Parathyroid adenoma (tissue), 2 donors: ENCODE data around the gene PHAX.
"Not testable (repeated sequence)": the region's sequence is repeated elsewhere in the genome, so short reads cannot be mapped to it uniquely, and the experiment has no call there.

Experiments used
- H2AFZ ChIP-seq: fragments of 300-600 bp; sonication (generic); one replicate; pipeline ENCODE4 v1.7.0; 2017; ENCODE audit warnings: antibody characterized with exemption, mild to moderate bottlenecking
- H3K27ac ChIP-seq: fragments of 300-600 bp; sonication (generic); one replicate; pipeline ENCODE4 v1.7.0; 2017
- H3K27me3 ChIP-seq: fragments of 300-600 bp; sonication (generic); one replicate; pipeline ENCODE4 v1.7.0; 2017; ENCODE audit warnings: low read length; ENCODE audit not compliant: control insufficient read depth, insufficient read depth
- H3K36me3 ChIP-seq: fragments of 300-600 bp; sonication (generic); one replicate; pipeline ENCODE4 v1.7.0; 2017; ENCODE audit warnings: low read length; ENCODE audit not compliant: control insufficient read depth, insufficient read depth
- H3K4me1 ChIP-seq: fragments of 300-600 bp; sonication (generic); one replicate; pipeline ENCODE4 v1.7.0; 2017; ENCODE audit warnings: control low read depth
- H3K4me2 ChIP-seq: fragments of 300-600 bp; sonication (generic); one replicate; pipeline ENCODE4 v1.7.0; 2017; ENCODE audit warnings: low read length
- H3K4me3 ChIP-seq: fragments of 300-600 bp; sonication (generic); one replicate; pipeline ENCODE4 v1.7.0; 2017; ENCODE audit warnings: low read depth, low read length
- H3K79me2 ChIP-seq: fragments of 300-600 bp; sonication (generic); one replicate; pipeline ENCODE4 v1.7.0; 2017; ENCODE audit warnings: control low read depth
- H3K9ac ChIP-seq: fragments of 300-600 bp; sonication (generic); one replicate; pipeline ENCODE4 v1.7.0; 2017; ENCODE audit warnings: mild to moderate bottlenecking
- H3K9me3 ChIP-seq: fragments of 300-600 bp; sonication (generic); one replicate; pipeline ENCODE4 v1.7.0; 2017; ENCODE audit warnings: low read length; ENCODE audit not compliant: control insufficient read depth
- CTCF ChIP-seq: fragments of 300-600 bp; sonication (generic); IDR thresholded peaks from one replicate; pipeline ENCODE4 v1.7.0; 2017; ENCODE audit warnings: antibody characterized with exemption, mild to moderate bottlenecking
- donor health status: primary hyperparathyroidism.

Gene PHAX

GRCh38 chr5:126600631-126601511, at the start of gene PHAX:
Gene PHAX, plus strand, starts transcription at chr5:126600947. Its CDS starts 16 bp downstream, at chr5:126600963.
- Histone ChIP-seq H3K27ac (peak within 1 kb of the TSS; percentile 76), H3K4me1 (peaks cover 5% of the 10 kb centered on the region), H3K4me2 (peak within 1 kb of the TSS; percentile 84), H3K79me2 (peaks cover 35% of the 10 kb centered on the region), H3K27me3 (no peaks in the 10 kb centered on the region), H3K9me3 (peaks cover 3% of the 10 kb centered on the region), H3K36me3 (no peaks in the 10 kb centered on the region), H3K9ac (peak within 1 kb of the TSS; percentile 61), H3K4me3 (peak within 1 kb of the TSS; percentile 99), H2AFZ (peak within 1 kb of the TSS; percentile 97)
- TF ChIP-seq CTCF, result peak; percentile 77

- no peak overlapping the region for H3K27ac ChIP-seq
- H3K36me3 ChIP-seq, result no peaks in the 10 kb centered on the region
- no peak overlapping the region for H2AFZ ChIP-seq
- no peaks in the 10 kb centered on the region for H3K27me3 ChIP-seq
- no peak overlapping the region for H3K9ac ChIP-seq
- no peaks in the 10 kb centered on the region for H3K4me1 ChIP-seq
- no peak overlapping the region for H3K4me3 ChIP-seq
- H3K9me3 ChIP-seq, result no peaks in the 10 kb centered on the region
- TF ChIP-seq CTCF, result no peak
- H3K79me2 ChIP-seq, result no peaks in the 10 kb centered on the region
- H3K4me2 ChIP-seq, result no peak overlapping the region
Observed at GRCh38 chr5:126552614-126553013, 48.1 kb upstream of the PHAX start.

- H3K9me3 ChIP-seq, H3K9ac ChIP-seq, H3K4me3 ChIP-seq, H3K79me2 ChIP-seq, H3K4me2 ChIP-seq, H3K27ac ChIP-seq, H3K4me1 ChIP-seq, H2AFZ ChIP-seq, H3K36me3 ChIP-seq, H3K27me3 ChIP-seq: not testable (repeated sequence)
Observed at GRCh38 chr5:126555101-126555500, 45.6 kb upstream of the PHAX start.

GRCh38 chr5:126561908-126562307, 38.8 kb upstream of the PHAX start:
- Histone ChIP-seq H3K36me3 (no peaks in the 10 kb centered on the region), H2AFZ (no peak overlapping the region), H3K27me3 (no peaks in the 10 kb centered on the region), H3K79me2 (no peaks in the 10 kb centered on the region), H3K9ac (no peak overlapping the region), H3K4me2 (no peak overlapping the region), H3K4me3 (no peak overlapping the region), H3K9me3 (no peaks in the 10 kb centered on the region), H3K4me1 (no peaks in the 10 kb centered on the region), H3K27ac (no peak overlapping the region)
- TF ChIP-seq CTCF, result no peak

- H3K4me1 ChIP-seq, result no peaks in the 10 kb centered on the region
- no peak overlapping the region for H3K4me3 ChIP-seq
- H3K9me3 ChIP-seq, result no peaks in the 10 kb centered on the region
- no peaks in the 10 kb centered on the region for H3K79me2 ChIP-seq
- TF ChIP-seq CTCF, result no peak
- no peak overlapping the region for H3K4me2 ChIP-seq
- no peaks in the 10 kb centered on the region for H3K36me3 ChIP-seq
- H3K27me3 ChIP-seq, result no peaks in the 10 kb centered on the region
- no peak overlapping the region for H3K27ac ChIP-seq
- no peak overlapping the region for H3K9ac ChIP-seq
- H2AFZ ChIP-seq, result no peak overlapping the region
Observed at GRCh38 chr5:126562823-126563222, 37.9 kb upstream of the PHAX start.
